HCT116 (cell line): ENCODE data around the gene CYBA. TPM values are rescaled to one million over a fixed set of nuclear protein-coding genes. Genes with fewer than 3 reads are reported as not detected.

Experiments
- ATAC-seq: fragments of 200-7000 bp; cut with Tn5 transposase; 2 replicates; pipeline ENCODE4 v1.9.1; 2020; ENCODE audit warnings: mild to moderate bottlenecking, moderate library complexity
- BruUV-seq: library from RNA; stranded (reverse); fragments of 400-500 nt; replicated peaks from 2 replicates; lab custom pipeline; 2021; lab: Mats Ljungman, UMichigan
- CTCF ChIA-PET: fragments of 300-600 bp; sonication (Branson Sonifier 250); formaldehyde crosslinking; loops from one replicate; lab custom pipeline; 2021; ENCODE audit warnings: antibody characterized with exemption; lab: Charles Lee
- POLR2A ChIA-PET: fragments of 300-600, 350-600 bp; sonication (Branson Sonifier 250); formaldehyde crosslinking; loops from one replicate; lab custom pipeline; 2021; ENCODE audit warnings: antibody characterized with exemption; lab: Charles Lee
- RAD21 ChIA-PET, 2 experiments: fragments of 300-600 bp; sonication (Branson Sonifier 250); formaldehyde crosslinking; loops; one replicate each; lab custom pipeline; 2023; ENCODE audit warnings: low total read pairs in 2 of 2; ENCODE audit not compliant: uncharacterized antibody in 2 of 2, unreplicated experiment in 2 of 2, low non-redundant PET in 1 of 2; lab: Charles Lee
- DNase-seq: peaks from one replicate; pipeline ENCODE4 v3.0.0-alpha.2; 2010; ENCODE audit warnings: low read depth, low spot score
- H2AFZ ChIP-seq: fragments of 200-600 bp; shearing (Covaris generic), sonication (generic); 2 replicates; pipeline ENCODE4 v1.6.1; 2017; ENCODE audit warnings: low read depth, mixed run types, mixed read lengths, antibody characterized with exemption, low read length; ENCODE audit not compliant: poor library complexity, severe bottlenecking
- H3K27ac ChIP-seq: 2 replicates; pipeline ENCODE4 v1.5.1; 2012; ENCODE audit warnings: low read depth, low read length
- H3K27me3 ChIP-seq: fragments of 200-600 bp; sonication (generic); 2 replicates; pipeline ENCODE4 v1.6.1; 2016; ENCODE audit warnings: mixed run types, low read length, mixed read lengths; ENCODE audit not compliant: insufficient read depth
- H3K36me3 ChIP-seq, 2 experiments: fragments of 200-500 bp in 1 of 2; fragments of 200-600 bp in 1 of 2; sonication (Bioruptor generic) in 1 of 2; sonication (generic) in 1 of 2; 2 replicates each; pipeline versions ENCODE4 v1.5.1 to v1.6.1; 2014 to 2016; ENCODE audit warnings: low read length in 2 of 2, inconsistent platforms in 1 of 2, mixed read lengths in 1 of 2, mixed run types in 1 of 2; ENCODE audit not compliant: insufficient read depth in 2 of 2, control insufficient read depth in 1 of 2
- H3K4me1 ChIP-seq, 2 experiments: fragments of 200-600 bp in 1 of 2; sonication (generic) in 1 of 2; 2 replicates each; pipeline versions ENCODE4 v1.5.1 to v1.6.1; 2012 to 2017; ENCODE audit warnings: low read length in 2 of 2, inconsistent platforms in 1 of 2, mild to moderate bottlenecking in 1 of 2, mixed read lengths in 1 of 2, mixed run types in 1 of 2, moderate library complexity in 1 of 2; ENCODE audit not compliant: insufficient read depth in 2 of 2, control insufficient read depth in 1 of 2
- H3K4me2 ChIP-seq: fragments of 200-600 bp; sonication (generic); 2 replicates; pipeline ENCODE4 v1.6.1; 2017; ENCODE audit warnings: mixed run types, low read length, mixed read lengths
- H3K4me3 ChIP-seq, 2 experiments: fragments of 200-600 bp in 1 of 2; sonication (generic) in 1 of 2; replicated peaks in 1 of 2; 2 replicates each; pipeline ENCODE4 v1.5.1; 2011 to 2016; ENCODE audit warnings: low read length in 2 of 2, control low read depth in 1 of 2, low read depth in 1 of 2, mild to moderate bottlenecking in 1 of 2, mixed read lengths in 1 of 2, mixed run types in 1 of 2
- H3K79me2 ChIP-seq: fragments of 200-600 bp; sonication (generic); 2 replicates; pipeline ENCODE4 v1.6.1; 2017; ENCODE audit warnings: mild to moderate bottlenecking, mixed run types, low read length, moderate library complexity, mixed read lengths; ENCODE audit not compliant: insufficient read depth
- H3K9ac ChIP-seq: fragments of 200-600 bp; sonication (generic); 2 replicates; pipeline ENCODE4 v1.6.1; 2016; ENCODE audit warnings: low read length, mixed read lengths
- H3K9me2 ChIP-seq: fragments of 200-600 bp; sonication (generic), shearing (Covaris generic); 2 replicates; pipeline ENCODE4 v1.6.1; 2017; ENCODE audit warnings: mixed run types, mild to moderate bottlenecking, moderate library complexity; ENCODE audit not compliant: insufficient read depth
- H3K9me3 ChIP-seq, 2 experiments: fragments of 200-500 bp in 1 of 2; fragments of 200-600 bp in 1 of 2; sonication (Bioruptor generic) in 1 of 2; sonication (generic) in 1 of 2; 2 replicates each; pipeline ENCODE4 v1.6.1; 2014 to 2017; ENCODE audit warnings: low read length in 2 of 2, mixed read lengths in 2 of 2, inconsistent platforms in 1 of 2, low read depth in 1 of 2, mild to moderate bottlenecking in 1 of 2, mixed run types in 1 of 2, moderate library complexity in 1 of 2; ENCODE audit not compliant: control insufficient read depth in 1 of 2, insufficient read depth in 1 of 2
- H4K20me1 ChIP-seq: fragments of 200-600 bp; sonication (generic), shearing (Covaris generic); 2 replicates; pipeline ENCODE4 v1.6.1; 2017; ENCODE audit warnings: mixed run types, mild to moderate bottlenecking, moderate library complexity; ENCODE audit not compliant: insufficient read depth
- CEBPB ChIP-seq: IDR thresholded peaks from 2 replicates; pipeline ENCODE4 v1.6.1; 2012; ENCODE audit warnings: low read depth
- CTCF ChIP-seq, 3 experiments: fragments of 200-600 bp in 1 of 3; sonication (generic) in 1 of 3; IDR thresholded peaks in 2 of 3; conservative IDR thresholded peaks in 1 of 3; 2 replicates each; pipeline ENCODE4 v1.5.1; 2012 to 2017; ENCODE audit warnings: low read depth in 2 of 3, low read length in 2 of 3, antibody characterized with exemption in 1 of 3, borderline replicate concordance in 1 of 3, control low read depth in 1 of 3, mild to moderate bottlenecking in 1 of 3, mixed read lengths in 1 of 3, mixed run types in 1 of 3, moderate library complexity in 1 of 3; ENCODE audit not compliant: insufficient read depth in 1 of 3
- EGR1 ChIP-seq: IDR thresholded peaks from 2 replicates; pipeline ENCODE4 v1.6.1; 2012; ENCODE audit warnings: low read depth
- ELF1 ChIP-seq: IDR thresholded peaks from 2 replicates; pipeline ENCODE4 v1.6.1; 2012; ENCODE audit warnings: low read depth, borderline replicate concordance
- EZH2 ChIP-seq: fragments of 200-600 bp; sonication (generic); IDR thresholded peaks from 2 replicates; pipeline ENCODE4 v1.6.1; 2017; ENCODE audit warnings: antibody characterized with exemption, mixed run types
- EZH2phosphoT487 ChIP-seq: fragments of 200-600 bp; IDR thresholded peaks from 2 replicates; pipeline ENCODE4 v1.6.1; 2018; ENCODE audit warnings: antibody characterized with exemption, borderline replicate concordance
- FOSL1 ChIP-seq: IDR thresholded peaks from 2 replicates; pipeline ENCODE4 v1.6.1; 2012; ENCODE audit warnings: low read depth
- JUND ChIP-seq: IDR thresholded peaks from 2 replicates; pipeline ENCODE4 v1.6.1; 2012
- POLR2AphosphoS5 ChIP-seq: IDR thresholded peaks from 2 replicates; pipeline ENCODE4 v1.6.1; 2011; ENCODE audit warnings: mild to moderate bottlenecking, low read depth, low read length, moderate library complexity
- RAD21 ChIP-seq: IDR thresholded peaks from 2 replicates; pipeline ENCODE4 v1.6.1; 2012; ENCODE audit warnings: low read depth, mild to moderate bottlenecking
- REST ChIP-seq: IDR thresholded peaks from 2 replicates; pipeline ENCODE4 v1.6.1; 2012; ENCODE audit warnings: low read depth
- SP1 ChIP-seq: IDR thresholded peaks from 2 replicates; pipeline ENCODE4 v1.6.1; 2012; ENCODE audit warnings: low read depth
- SRF ChIP-seq: IDR thresholded peaks from 2 replicates; pipeline ENCODE4 v1.6.1; 2012; ENCODE audit warnings: low read depth
- TCF7L2 ChIP-seq: IDR thresholded peaks from 2 replicates; pipeline ENCODE4 v1.7.0; 2011; ENCODE audit warnings: borderline replicate concordance, inconsistent platforms; ENCODE audit not compliant: insufficient read depth, insufficient read length; ENCODE audit errors: extremely low read depth
- ZFX ChIP-seq: fragments of 450-650 bp; IDR thresholded peaks from 2 replicates; pipeline ENCODE4 v1.6.1; 2017
- intact Hi-C: fragments of 100-400 bp; cut with micrococcal nuclease; formaldehyde crosslinking; loops from 2 replicates; pipeline ENCODE4 v1.10.0; 2022
- total RNA-seq: library from RNA; stranded (reverse); gene quantifications from one replicate; pipeline ENCODE4 v1.2.1, GENCODE V29; 2021; ENCODE audit not compliant: unreplicated experiment
- TF ChIP-seq, protein P1 (sequence below): IDR thresholded peaks from 2 replicates; pipeline ENCODE4 v1.6.1; 2011; ENCODE audit warnings: mild to moderate bottlenecking, low read length, moderate library complexity; ENCODE audit not compliant: insufficient replicate concordance; ENCODE audit errors: extremely low read depth
- TF ChIP-seq, protein P2 (sequence below): IDR thresholded peaks from 2 replicates; pipeline ENCODE4 v1.6.1; 2012
- TF ChIP-seq, protein P3 (sequence below): IDR thresholded peaks from 2 replicates; pipeline ENCODE4 v1.6.1; 2012

The CYBA gene
- total RNA-seq, 1 experiment from 2014 or later, result 321 TPM

DNA sequence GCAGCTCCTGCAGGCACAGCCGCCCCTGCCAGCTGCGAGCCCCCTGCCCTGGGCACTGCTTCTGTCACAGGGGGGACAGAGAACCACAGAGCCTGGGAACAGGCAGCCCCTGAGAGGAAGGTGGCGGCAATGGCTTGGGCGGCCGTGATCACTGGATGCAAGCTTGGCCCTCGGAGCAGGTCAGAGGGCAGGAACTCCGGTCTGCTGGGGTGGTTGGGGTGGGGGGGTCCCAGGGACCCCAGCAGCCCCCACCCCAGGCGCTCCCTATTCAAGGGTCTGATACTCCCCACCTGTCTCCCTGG, 1.9 kb upstream of the CYBA start (continued):
- TF ChIP-seq REST (no peak), SRF (no peak), ZFX (no peak), EZH2 (no peak)

GRCh38 chr16:88651989-88652761, 1.3 kb upstream of the CYBA start:
- ChIA-PET POLR2A (no interaction called here), RAD21 (no interaction called here), CTCF (no interaction called here)
- Histone ChIP-seq H3K36me3 (peaks cover 5 to 10% of the 10 kb centered on the region in 2 experiments; a peak in 1 of 4 replicates), H4K20me1 (no peaks in the 10 kb centered on the region), H3K27me3 (no peaks in the 10 kb centered on the region), H3K27ac (peak overlapping the region; percentile 86), H3K9ac (peak overlapping the region; percentile 98), H3K4me3 (peak overlapping the region in 1 of 2 experiments; percentile 99; a peak in 2 of 4 replicates), H2AFZ (no peak overlapping the region), H3K9me3 (no peaks in the 10 kb centered on the region), H3K79me2 (peaks cover 36% of the 10 kb centered on the region), H3K9me2 (no peaks in the 10 kb centered on the region), H3K4me1 (peaks cover 16 to 26% of the 10 kb centered on the region in 2 experiments), H3K4me2 (peak overlapping the region; percentile 95)
- intact Hi-C loops, result loop anchor here (5.0 kb wide), 1 partner anchor 200 kb away; the partner anchor contains the start of gene ZFPM1
- no peak for ATAC-seq
- DNase-seq, result no peak
- BruUV-seq, result no TSS peak
- TF ChIP-seq, protein P1, sequence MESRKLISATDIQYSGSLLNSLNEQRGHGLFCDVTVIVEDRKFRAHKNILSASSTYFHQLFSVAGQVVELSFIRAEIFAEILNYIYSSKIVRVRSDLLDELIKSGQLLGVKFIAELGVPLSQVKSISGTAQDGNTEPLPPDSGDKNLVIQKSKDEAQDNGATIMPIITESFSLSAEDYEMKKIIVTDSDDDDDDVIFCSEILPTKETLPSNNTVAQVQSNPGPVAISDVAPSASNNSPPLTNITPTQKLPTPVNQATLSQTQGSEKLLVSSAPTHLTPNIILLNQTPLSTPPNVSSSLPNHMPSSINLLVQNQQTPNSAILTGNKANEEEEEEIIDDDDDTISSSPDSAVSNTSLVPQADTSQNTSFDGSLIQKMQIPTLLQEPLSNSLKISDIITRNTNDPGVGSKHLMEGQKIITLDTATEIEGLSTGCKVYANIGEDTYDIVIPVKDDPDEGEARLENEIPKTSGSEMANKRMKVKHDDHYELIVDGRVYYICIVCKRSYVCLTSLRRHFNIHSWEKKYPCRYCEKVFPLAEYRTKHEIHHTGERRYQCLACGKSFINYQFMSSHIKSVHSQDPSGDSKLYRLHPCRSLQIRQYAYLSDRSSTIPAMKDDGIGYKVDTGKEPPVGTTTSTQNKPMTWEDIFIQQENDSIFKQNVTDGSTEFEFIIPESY, result no peak
- TF ChIP-seq, protein P2, sequence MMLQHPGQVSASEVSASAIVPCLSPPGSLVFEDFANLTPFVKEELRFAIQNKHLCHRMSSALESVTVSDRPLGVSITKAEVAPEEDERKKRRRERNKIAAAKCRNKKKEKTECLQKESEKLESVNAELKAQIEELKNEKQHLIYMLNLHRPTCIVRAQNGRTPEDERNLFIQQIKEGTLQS, result no peak
- no peak for TF ChIP-seq TCF7L2
- no peak for TF ChIP-seq EGR1
- TF ChIP-seq RAD21, result no peak
- TF ChIP-seq CTCF (IDR thresholded peaks at IDR 0.05 in 2 of 3, conservative IDR thresholded peaks at IDR 0.05 in 1 of 3; ENCODE audit: borderline replicate concordance in 1 of 3, insufficient read depth in 1 of 3, low read depth in 2 of 3, low read length in 2 of 3), result no peak
- TF ChIP-seq SP1, result no peak
- no peak for TF ChIP-seq JUND
- no peak for TF ChIP-seq EZH2
- TF ChIP-seq ELF1, result no peak
- no peak for TF ChIP-seq CEBPB
- no peak for TF ChIP-seq POLR2AphosphoS5
- no peak for TF ChIP-seq ZFX
- TF ChIP-seq, protein P3, sequence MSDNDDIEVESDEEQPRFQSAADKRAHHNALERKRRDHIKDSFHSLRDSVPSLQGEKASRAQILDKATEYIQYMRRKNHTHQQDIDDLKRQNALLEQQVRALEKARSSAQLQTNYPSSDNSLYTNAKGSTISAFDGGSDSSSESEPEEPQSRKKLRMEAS, result no peak
- no peak for TF ChIP-seq EZH2phosphoT487
- TF ChIP-seq FOSL1, result no peak
